NCI-H226 (cell line): ENCODE data around the gene RMDN3.

ENCODE experiments used
- DNase-seq: peaks from one replicate; pipeline ENCODE4 v3.0.0-alpha.2; 2015

Gene RMDN3

DNA sequence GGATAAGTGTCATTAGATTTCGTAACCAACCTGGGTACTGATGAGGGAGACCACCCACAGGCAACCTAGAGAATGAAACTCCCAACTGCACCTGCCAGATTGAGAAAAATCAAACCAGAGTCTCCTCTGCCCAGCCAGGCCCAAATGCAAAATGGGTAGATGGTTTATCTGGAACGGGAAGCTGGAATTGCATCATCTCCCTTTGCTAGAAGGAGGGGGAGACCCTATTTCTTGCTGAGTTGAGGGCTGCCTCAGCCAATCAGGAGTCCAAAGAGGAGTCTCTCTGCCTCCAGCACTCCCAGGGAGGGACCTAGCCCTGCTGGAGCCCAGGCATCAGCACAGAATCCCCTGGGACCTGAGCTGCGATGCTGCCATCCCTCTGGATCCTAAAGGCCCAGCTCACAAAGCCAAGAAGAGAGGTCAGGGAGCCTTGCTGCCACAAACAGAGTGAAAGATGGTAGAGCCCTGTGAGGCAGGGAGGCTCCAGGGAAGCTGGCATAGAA is 8.1 kb downstream of the RMDN3 start:
- DNase-seq: no peak

DNA sequence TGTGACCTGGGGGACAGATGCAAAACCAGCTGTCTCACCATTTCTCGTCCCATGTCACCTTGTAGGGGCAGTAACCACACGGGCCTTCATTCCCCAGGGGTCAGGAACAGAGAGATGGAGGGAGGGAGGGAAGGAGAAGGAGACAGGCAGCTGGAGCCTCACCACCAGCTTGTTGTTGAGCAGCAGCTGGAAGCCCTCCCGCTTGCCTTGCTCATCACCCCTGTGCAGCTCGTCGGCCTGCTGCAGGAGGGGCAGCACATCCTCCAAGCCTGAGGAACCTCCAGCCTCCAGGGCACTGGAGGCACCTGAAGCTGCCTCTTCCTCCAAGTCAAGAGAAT is 10.3 kb downstream of the RMDN3 start:
- no peak for DNase-seq

DNA sequence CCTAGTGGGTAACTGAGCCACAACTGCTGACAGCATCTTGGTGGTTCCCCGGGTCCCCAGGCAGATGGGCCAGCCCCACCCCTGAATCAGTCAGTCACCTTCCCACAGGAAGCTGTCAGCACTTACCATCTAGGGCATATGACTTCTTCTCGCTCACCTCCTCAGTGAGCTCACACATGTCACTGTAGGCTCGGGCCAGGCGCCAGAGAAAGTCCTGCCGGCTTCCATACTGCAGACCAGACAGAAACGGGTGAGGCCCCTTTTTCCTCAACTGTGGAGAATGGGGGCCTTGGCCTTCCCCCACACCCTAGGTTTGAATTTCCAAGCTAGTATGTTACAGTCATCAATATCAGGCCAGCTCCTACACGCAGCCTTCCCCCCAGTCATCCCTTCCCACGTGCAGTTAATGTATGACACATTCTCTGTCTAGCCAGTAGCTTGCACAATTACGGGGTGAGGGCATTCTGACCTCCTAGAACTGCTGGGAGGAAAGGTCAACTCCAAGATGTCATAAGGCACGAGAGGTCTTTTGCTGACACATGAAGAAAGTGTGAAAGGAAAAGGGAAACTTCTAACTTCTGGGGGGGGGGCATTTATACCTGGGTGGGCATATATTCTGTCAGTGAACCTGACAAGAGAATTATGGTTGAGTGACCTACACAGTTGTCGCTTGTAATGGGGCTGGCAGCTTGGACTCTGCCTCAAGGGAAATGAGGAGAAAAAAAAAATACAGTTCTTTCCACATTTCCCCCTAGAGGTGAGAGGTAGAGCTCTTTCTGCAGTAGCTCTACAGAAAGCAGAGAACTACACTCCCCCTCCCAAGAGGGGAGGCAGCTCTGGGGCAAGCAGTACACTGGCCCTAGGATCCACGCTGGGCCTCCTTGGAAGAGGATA is 10.9 kb downstream of the RMDN3 start:
- DNase-seq: no peak

DNA sequence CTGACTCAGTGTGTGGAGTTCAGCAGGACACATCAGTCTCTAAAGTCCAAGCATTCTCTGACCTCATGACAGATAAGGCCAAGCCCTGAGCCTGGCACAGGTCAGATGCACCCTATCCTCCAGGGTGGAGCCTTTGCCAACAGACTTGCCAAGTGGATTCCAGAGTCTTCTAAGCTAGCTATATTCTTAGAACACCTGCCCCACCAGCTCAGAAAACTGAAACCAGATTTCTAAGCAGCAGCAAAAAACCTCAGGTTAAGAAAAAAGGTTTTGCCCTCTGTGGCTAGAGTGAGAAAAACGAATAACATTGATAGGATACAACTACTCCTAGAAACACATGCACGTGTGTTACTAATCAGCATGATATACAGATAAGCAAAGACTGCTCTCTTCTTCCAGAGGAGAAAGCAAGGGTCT is 11.6 kb downstream of the RMDN3 start:
- no peak for DNase-seq

DNA sequence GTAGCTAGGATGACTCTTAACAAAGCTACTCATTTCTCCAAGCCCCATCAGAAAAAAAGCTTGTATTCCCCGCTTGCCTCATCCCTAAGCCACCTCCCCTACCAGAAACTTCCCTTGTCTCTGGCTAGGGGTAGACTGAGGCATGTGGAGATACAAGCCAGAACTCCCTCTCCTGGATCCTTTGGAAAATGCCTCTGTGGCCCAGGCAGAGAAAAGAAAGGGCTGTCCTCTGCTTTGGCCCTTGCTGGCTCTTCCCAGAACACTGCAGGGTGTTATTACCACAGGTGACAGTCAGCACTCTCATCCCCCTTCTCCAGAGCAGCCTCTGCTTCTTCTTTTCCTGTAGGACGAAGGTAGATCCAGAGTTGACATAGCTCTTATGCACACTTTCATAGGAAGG is 15.2 kb downstream of the RMDN3 start:
- DNase-seq: no peak

DNA sequence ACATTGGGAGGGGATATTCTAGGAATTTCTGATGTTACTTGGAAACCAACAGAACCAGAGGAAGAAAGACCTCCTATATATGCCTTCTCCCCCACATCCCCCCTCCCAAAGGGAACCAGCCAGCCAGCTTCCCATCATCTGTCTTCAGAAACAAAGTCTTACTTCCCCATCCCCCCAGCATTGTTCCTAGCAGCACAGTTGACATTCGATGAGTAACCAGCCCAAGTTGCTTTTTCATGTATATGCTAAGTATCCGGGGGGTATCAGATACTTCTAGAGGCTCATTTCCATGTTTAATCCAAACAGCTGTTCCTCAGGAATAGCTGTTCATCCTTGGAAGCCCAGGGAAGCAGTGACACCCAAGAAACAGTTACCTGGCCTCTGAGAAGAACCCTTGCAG is 16.0 kb downstream of the RMDN3 start:
- DNase-seq: no peak

DNA sequence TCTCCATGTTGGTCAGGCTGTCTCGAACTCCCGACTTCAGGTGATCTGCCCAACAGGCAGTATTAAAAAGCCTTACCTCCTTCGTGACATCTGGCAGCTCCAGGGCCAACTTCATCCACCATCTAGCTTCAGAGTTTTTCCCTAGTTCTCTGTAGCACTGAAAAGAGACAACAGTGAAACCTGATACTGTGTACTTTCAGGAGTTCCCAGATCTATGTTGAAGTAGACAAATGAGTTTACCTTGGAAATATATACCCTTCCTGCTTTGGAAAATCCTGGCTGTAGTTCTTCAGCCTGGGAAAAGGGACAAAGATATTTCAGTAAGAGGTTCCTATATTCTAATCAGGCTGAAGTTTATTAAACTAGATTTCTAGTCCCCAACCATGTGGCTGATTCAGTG is 18.0 kb downstream of the RMDN3 start:
- DNase-seq: no peak

DNA sequence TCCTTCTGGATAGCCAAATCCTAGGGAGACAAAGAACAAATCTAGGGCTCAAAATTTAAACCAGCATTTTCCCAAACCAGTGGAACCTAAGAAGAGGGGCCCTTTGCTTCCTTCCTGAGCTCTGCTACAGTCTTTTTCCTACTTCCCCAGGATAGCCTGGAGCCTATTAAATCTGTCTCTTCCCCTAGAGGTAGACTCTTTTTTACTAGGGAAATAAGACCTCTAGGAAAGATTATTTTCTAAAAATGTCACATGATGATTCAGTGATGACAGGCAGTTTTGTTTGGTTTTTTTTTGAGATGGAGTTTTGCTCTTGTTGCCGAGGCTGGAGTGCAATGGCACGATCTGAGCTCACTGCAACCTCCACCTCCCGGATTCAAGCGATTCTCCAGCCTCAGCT is 18.5 kb downstream of the RMDN3 start:
- no peak for DNase-seq

DNA sequence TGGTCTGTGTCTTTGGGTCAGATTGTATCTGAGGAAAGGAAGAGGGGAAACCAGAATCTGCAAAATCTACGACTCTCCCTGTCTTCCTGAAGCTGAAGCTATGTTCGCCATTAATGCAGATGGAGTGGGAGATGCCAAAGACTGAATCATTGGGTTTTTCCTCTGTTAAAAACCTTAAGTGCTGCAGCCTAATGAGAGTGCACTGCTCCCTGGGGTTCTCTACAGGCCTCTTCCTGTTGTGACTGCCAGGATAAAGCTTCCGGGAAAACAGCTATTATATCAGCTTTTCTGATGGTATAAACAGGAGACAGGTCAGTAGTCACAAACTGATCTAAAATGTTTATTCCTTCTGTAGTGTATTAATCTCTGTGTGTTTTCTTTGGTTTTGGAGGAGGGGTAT is 24.0 kb downstream of the RMDN3 start:
- no peak for DNase-seq

DNA sequence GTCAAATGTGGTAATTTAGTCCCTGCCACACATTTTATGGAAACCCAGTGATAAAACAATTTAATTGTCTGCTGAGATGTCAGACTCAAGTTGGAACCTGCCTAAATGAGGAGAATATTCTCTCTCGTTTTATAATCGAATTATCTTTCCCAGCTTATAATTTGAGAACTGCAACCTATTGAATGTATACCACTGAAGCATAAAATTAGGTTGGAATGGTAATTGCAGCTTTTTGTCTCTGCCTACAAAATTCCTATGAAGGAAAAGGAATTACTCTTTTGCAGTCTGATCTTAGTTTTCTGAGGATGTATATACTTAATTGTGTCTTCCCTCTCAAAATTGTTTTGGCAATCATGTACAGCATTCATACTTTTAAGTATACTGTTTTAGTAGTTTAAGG is 31.1 kb downstream of the RMDN3 start:
- DNase-seq: no peak

DNA sequence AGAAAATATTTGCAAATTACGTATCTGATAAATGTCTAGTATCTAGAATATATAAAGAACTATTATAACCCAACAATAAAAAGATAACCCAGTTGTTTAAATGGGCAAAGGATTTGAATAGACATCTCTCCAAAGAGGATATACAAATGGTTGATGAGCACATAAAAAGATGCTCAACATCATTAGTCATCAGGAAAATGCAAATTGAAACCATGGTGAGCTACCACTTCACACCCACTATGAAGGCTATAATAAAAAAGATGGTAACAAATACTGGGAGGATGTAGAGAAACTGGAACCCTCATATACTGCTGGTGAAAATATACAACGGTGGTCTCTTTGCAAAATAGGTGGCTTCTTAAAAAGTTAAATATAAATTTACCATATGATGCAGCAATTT is 32.1 kb downstream of the RMDN3 start:
- no peak for DNase-seq

DNA sequence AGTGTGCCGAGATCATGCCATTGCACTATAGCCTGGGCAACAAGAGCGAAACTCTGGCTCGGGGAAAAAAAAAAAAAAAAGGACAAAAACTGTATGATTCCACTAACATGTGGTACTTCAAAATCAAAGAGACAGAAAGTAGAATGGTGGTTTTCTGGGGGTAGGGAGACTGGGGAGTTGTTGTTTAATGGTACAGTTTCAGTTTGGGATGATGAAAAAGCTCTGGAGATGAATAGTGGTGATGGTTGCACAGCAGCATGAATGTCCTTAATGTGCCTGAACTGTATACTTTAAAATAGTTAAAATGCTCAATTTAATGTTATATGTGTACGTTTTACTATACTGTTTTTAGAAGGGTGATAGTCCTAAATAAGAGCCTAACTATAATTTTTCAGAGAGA is 32.7 kb downstream of the RMDN3 start:
- DNase-seq: no peak

DNA sequence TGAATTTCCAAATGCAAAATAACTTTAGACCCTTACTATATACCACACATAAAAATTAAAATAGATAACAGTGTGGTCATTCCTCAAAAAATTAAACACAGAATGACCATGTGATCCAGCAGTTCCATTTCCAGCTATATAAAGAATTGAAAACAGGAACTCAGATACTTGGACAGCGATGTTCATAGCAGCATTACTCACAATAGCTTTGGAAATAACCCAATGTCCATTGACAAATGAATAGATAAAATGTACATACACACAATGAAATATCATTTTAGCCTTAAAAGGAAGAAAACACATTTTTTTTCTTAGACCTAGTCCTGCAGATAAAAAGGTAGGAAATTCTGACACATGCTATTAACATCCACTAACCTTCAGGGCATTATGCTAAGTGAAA is 33.4 kb downstream of the RMDN3 start:
- DNase-seq: no peak

DNA sequence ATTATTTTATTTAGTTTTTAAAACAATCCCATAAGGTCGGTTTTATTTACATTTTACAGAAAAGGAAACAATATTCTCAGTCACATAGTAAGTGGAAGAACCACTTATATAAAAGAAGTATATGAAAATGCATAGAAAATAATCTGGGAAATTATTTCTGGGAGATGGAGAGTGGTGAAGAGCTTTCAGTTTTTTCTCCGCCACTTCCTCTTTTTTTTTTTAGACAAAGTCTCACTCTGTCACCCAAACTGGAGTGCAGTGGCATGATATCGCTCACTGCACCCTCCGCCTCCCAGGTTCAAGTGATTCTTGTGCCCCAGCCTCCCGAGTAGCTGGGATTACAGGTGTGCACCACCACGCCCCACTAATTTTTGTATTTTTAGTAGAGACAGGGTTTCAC is 38.9 kb downstream of the RMDN3 start:
- no peak for DNase-seq

DNA sequence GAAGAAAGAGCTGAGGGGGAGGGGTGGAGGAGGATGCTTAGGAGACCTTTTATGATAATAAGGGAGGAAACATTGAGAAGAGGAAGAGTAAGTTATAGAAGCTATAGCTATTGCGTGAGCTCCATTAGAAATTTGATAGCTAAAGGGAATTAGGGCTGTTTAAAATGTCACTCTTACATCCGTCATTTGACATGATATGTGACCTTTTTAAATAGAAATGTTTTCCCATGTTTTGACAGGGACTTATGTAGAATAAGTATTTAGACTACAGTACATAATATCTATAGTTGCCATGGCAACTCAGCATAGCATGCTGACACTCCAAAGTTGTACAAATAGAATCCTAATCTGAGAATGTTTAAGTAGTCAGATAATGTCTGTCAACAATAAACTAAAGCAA is 40.9 kb downstream of the RMDN3 start:
- DNase-seq: no peak

DNA sequence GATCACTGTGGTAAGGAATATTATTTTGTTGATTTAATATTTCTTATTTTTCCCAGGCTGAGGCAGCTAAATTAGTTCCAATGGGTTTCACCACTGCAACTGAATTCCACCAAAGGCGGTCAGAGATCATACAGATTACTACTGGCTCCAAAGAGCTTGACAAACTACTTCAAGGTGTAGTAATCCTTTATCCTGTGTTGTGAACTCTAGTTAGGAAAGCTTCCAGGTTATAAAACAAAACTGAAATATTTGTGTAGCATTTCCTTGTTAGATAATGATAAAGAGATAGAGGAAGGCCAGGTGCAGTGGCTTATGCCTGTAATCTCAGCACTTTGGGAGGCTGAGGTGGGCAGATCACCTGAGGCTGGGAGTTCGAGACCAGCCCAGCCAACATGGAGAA is 48.9 kb downstream of the RMDN3 start:
- DNase-seq: no peak

DNA sequence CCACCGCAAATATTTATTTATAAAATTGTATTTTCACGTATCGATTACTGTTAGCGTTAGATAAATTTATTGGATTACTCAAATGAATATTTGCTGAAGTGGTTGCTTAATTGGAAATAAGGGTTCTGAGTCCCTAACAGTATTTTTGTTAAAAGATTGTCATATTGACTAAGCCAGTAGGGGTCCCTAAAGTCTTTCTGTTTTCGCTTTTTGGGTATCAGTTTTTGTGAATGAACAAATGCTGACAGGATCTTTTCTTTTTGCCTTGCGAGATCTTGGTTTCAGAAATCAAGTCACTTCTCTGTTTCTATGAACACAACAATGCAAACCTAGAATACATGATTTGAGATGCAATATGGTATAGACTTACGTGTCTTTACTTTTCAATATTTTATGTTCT is 53.0 kb downstream of the RMDN3 start:
- DNase-seq: no peak

DNA sequence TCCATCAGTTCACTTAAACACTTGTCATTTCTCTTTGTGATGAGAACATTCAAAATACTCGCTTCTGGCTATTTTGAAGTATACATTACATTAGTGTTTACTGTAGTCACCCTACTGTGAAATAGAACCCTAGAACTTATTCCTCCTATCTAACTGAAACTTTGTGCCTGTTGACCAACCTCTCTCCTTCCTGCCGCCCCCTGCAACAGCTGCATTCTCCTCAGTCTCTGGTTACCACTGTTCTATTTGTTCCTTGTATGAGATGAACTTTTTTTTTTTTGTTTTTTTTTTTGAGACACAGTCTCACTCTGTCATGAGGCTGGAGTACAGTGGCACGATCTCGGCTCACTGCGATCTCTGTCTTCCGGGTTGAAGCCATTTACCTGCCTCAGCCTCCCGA is 57.1 kb downstream of the RMDN3 start:
- DNase-seq: no peak

DNA sequence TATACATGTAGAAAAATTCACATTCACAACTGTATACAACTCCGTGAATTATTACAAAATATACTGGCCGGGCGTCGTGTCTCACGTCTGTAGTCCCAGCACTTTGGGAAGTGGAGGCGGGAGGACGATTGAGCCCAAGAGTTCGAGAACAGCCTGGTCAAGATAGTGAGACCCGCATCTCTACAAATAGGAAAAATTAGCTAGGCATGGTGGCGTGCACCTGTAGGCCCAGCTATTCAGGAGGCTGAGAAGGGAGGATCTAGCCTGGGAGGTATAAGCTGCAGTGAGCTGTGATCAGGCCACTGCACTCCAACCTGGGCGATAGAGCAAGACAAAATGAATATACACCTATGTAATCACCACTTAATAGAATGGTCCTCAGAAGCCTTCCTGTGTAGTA is 58.8 kb downstream of the RMDN3 start:
- no peak for DNase-seq

DNA sequence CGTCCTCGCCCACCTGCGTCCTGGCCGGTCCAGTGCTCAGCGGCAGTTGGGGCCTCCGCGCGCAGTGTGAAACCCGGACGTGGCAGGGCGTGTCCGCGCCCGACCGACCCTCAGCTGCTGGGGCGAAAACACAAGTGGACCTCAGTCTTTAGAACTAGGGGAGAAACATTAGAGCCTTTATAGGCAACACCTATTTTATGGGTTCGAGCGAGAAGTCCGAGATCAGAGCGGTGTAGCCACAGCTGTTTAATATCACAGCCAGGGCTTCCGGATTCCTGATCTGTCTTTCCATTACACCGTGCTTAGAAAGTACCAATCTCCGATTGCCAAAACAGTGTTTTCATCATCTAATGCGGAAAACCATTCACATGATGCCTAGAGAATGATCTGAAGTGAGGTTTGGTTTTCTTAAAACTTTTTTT is 59.6 kb downstream of the RMDN3 start:
- DNase-seq: no peak

DNA sequence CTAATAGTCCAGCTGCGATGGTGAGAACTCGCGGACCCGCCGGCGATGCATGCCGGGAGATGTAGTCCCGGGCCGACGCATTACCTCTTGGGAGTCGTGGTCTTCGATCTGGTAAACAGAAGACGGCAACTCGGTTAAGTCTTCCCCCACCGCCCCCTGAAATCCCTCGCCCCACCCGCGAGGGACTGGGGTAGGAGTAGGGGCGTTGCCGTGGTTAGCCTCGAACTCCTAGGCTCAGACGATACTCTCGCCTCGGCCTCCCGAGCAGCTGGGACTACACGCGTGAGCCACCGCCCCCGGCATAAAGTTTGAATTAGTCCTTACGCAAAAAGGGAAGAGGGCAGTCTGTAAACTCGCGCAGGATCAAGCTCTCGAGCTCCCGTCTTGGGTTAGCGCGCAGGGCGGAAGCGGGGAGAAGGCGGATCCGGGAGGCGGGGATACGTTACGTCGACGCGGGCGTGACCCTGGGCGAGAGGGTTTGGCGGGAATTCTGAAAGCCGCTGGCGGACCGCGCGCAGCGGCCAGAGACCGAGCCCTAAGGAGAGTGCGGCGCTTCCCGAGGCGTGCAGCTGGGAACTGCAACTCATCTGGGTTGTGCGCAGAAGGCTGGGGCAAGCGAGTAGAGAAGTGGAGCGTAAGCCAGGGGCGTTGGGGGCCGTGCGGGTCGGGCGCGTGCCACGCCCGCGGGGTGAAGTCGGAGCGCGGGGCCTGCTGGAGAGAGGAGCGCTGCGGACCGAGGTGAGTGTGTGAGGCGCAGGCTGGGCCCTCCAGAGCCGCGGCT is 60.2 kb downstream of the RMDN3 start, which contains the start of gene RAD51:
Gene RAD51 (plus strand): TSS at position 487 of the 781 bp plus-strand sequence. CDS start 3,585 bp downstream, outside the sequence.
- DNase-seq: peak; percentile 84

DNA sequence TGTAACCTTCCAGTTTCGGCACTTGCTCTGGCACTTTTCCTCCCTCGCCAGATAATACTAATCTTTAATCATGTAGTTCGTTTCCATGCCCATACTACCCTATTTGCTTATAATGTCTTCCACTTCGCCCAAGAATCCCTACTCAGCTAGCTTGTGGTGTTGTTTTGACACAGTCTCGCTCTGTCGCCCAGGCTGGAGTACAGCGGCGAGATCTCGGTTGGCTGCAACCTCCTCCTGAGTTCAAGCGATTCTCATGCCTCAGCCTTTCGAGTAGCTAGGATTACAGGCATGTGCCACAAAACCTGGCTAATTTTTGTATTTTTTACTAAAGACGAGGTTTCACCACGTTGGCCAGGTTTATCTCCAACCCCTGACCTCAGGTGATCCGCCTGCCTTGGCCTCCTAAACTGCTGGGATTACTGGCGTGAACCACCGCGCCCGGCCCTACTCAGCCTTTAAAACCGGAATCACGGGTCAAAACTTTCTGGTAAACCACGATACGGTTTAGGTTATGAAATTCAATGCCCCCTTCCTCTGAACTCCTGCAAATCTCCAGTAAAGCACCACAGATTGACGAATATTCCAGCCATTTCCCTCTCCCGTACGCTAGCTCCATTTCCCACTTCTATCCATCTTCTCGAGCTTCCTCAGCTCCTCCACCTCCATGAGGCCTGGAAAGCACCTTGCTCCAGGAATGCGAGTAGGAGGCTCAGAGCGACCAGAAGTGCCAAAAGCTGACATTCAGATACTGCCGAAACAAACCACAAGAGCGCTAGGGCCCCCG is 61.0 kb downstream of the RMDN3 start:
- no peak for DNase-seq

DNA sequence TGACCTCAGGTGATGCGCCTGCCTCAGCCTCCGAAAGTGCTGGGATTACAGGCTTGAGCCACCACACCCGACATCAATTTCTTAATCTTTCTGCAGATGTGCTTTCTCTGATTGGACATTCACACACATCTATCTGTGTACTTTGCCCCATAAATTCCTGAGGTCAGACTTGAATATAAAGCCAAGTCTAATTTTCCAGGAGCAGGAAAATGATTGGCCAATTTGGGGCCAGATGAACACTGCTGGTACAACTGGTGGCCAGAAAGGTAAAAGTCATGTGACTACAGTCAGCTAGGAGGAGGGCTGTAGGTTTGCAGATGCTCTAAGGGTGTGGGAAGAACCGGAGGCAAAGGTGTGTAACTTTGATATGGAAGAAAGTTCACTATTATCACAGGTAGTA is 63.3 kb downstream of the RMDN3 start:
- no peak for DNase-seq
